GM04504 (cell line): Measurements from ENCODE around the gene IER5.

Experiments
- DNase-seq: peaks from one replicate; pipeline ENCODE4 v3.0.0-alpha.2; 2012; ENCODE audit warnings: low read depth

IER5 gene

DNA sequence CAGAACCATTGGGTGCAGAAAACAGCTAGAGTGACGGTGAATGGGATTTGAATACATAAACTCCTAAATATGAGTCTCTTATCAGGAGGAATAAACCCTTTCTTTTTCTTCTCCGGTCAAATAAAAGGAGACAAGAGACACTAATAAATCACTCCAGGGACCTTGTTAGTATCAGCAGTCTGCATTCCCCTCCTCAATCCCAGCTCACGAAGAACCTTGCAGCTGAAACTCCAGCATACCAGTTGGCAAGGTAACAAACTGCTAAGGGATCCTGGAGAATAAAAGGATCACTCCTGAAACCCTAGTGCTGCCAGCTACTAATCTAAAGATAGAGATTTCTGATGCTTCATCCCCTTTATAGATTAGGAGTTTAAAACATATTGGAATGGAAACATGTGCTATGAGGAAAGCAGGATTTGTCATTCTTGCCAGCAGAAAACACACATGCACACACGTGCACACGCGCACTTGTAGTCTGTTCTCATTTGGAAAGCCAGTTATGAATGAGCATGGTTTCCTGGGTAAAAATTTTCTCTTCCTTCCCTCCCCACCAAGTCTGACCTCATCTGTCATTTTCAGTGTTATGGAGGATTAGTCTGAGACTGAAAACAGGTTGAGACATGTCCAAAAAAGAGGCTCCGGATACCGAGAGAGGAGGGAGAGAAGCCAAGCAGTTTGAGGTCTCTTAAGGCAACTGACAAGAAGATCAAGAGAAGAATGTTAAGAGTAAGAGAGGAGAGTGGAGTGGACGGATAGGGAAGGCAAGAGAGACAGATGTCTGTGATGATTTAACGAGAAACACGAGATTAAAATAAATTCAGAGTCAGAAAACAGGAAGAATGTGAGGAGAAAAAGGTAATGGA is 10.9 kb downstream of the IER5 start:
- no peak for DNase-seq

- no peak for DNase-seq
Measured at GRCh38 chr1:181100015-181100905, 11.8 kb downstream of the IER5 start.

GRCh38 chr1:181100934-181101333 is 12.4 kb downstream of the IER5 start:
- DNase-seq = no peak

DNA sequence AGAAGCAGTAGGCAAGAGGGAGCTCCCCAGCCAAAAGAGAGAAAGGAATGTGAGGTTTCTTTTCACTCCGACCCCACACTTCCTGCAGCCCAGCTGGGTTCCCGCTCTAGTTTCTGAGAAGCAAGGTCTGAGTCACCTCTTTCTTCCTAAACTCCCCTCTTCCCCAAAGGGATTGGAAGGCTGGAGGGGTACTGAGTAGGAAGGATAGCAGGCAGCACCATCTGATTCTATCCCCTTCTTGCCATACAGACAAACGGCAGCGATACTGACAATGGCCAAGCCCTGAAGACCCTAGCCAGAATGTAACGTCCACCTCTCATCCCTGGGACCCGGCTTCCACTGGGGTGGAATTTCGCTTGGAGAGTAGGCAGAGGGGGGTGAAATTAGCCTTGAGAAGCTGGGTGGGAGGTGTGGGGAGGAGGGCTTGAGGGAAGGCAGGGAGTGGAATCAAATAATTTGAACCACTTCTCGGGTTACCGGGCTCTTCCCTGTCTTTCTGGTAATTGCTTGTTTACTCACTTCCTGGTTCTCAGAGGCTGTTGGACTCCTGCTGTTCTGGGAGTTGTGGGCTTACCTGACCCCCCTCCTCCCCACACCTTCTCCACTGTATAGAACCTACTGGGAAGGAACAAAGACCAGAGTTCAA is 13.2 kb downstream of the IER5 start:
- no peak for DNase-seq

- DNase-seq = no peak
Measured at GRCh38 chr1:181102841-181103240, 14.3 kb downstream of the IER5 start.

GRCh38 chr1:181103399-181103798 is 14.9 kb downstream of the IER5 start:
- no peak for DNase-seq

DNA sequence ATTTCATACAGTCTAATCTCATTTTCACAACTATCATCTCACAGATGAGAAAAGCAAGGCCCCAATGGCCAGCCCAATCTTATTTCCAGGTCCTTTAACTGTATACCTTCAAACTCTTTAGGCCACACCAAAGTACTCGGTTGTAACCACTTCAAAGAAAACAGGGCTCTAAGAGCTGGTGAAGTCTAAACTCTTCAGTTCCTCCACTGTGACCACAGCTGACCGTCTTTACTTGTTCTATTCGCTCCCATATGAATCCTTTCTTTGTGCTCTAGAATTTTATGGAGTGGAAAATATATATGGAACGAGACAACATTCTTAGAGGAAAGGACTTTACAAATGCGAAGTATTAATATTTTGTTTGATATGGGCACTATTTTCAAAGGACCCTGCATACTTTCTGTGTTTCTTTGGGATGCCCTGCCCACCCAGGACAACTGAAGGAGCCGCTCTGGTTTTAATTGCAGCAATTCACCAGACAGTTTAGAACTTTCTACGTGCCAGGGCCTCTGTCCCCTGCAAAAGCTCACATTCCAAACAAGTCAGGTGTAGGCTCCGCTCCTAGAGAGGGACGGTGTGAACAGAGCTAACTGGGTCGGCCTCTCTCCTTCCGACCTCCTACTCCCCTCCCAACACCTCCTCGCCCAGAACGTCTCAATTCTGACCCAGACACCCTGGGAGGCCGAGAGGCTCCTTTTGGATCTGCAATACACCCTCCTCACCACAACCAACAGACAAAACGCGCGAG is 15.7 kb downstream of the IER5 start:
- DNase-seq = no peak

- no peak for DNase-seq
Measured at GRCh38 chr1:181104790-181105133, 16.3 kb downstream of the IER5 start.

- DNase-seq = peak; percentile 80
Measured at GRCh38 chr1:181105134-181106021, 16.9 kb downstream of the IER5 start.

DNA sequence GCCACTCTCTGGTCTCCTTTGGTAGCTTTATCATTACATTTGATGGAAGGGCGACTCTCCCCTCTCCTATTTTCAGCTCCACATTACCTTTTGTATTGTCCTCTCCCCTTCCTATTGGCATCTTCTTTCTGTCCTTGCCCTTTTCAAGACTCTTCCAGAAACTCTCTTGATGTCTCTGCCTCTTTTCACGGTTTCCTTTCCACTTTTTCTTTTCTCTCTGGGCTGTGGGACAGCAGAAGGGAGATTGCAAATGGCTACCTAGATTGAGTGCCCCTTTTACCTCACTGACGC is 17.5 kb downstream of the IER5 start:
- no peak for DNase-seq

DNA sequence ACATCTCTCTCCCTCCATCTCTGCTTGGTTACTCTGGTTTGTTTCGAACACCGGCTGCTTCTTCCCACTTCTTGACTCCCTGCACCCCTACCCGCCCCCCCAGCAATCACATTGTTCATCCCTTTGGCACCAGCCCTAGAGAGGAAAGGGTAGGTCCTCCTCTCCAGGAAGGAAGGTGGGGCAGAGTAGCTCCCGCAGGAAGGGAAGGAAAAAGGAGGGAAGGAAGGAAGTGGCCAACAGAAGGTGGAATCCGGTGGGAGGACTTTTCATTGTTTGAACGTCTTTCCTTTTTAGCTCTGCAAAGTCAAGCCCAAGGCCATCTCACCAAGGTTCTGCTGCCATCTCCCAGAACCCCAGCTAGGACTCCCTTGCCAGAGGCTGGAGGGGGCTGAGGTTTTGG is 18.0 kb downstream of the IER5 start:
- DNase-seq = no peak

DNA sequence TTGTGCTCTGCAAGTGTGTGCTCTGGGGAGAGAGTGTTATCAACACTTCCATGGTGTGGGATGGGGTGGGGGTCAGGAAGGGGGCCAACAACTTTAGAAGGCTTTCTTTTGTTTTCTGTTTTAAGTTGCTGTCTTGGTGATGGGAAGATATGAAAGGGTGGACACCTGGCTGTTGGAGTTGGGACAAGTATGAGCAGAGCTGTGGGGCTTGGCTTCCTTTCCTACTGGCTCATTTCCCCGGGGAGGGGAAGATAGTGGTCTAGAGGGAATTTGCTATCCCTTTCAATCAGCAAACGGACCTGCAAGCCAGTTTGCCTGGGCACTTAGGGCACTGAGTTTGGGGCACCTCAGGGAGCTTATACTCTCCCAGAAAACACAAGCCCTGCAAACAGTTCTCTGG is 19.2 kb downstream of the IER5 start:
- DNase-seq = no peak

- no peak for DNase-seq
Measured at GRCh38 chr1:181108304-181108867, 19.9 kb downstream of the IER5 start.

GRCh38 chr1:181110013-181110412 is 21.5 kb downstream of the IER5 start:
- no peak for DNase-seq

DNA sequence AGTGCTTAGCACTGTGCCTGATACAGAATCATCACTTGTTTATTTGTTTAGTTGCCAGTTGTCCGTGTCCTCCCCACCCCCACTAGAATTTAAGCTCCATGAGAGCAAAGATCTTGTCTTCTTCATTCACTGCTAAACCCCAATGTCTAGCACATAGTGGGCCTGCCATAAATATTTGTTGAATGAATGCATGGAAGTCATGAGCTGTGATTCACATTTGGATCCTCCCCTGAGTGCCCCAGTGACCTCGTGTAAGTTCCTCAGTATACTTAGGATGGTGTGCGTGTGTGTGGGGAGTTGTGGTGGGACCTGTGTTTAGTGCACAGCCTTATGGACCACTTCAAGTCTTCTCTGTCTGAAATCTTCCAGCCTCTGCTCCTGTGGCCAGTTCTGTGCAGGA is 23.1 kb downstream of the IER5 start:
- DNase-seq = no peak

- DNase-seq = peak; percentile 99
Measured at GRCh38 chr1:181112071-181112929, 23.8 kb downstream of the IER5 start.

DNA sequence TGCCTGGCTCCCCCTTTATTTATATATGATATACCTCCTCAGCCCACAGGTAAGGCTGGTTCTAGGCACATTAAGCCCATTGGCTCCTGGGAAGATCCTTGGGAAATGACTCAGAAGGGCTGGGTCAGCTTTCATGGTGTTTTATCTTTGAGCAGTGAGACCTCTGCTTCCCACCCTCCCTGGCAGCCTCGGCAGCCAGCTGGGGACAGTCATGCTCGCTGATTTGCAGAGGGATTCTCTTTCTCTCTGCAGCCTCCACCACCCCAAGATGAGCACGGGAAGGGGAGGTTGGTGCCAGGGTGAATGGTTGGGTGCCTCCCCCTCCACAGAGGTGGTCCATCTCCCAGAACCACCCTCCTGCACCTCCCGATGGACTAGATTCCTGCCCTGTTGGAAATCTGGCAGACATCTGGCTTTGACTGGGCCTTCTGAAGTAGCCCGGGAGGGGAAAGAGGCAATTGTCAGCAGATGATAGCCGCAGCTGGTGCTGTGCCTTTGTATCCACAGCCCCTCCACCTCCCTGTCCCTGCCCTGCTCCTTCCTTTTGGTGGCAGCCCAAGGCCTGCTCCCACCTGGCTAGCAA is 24.6 kb downstream of the IER5 start:
- DNase-seq = no peak

DNA sequence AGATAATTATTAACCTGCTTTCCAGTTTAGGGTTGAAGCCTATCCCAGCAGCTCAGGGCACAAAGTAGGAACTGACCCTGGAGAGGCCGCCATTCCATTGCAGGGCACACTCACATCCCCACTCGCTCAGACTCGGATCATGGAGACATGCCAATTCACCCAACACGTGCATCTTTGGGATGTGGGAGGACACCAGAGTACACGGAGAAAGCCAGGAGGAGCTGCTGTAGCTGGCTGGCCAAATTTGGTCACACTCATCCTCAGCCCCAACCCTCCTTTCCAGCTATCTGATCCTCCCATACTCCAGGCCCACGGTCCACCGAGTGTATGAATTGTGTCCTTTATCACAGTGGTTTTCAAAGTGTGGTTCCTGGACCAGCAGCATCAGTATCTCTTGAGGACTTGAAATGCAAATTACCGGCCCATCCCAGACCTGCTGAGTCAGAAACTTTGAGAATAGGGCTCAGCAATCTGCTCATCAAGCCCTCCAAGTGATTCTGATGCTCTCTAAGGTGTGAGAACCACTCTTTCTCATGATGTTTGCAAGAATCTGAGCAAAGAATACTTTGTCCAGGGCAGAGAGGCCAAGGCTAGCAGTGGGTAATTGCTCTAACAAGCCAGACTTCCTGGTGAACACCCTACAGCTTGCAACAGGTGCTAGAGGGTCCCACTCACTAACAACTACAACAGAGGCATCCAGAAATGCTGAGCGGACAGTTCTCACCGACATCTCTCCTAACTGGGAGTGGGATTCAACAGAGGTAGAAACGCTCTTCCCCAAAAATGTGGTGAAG is 26.3 kb downstream of the IER5 start:
- no peak for DNase-seq

- DNase-seq = no peak
Measured at GRCh38 chr1:181115368-181115684, 26.8 kb downstream of the IER5 start.
